B cell (primary cell): ENCODE data around the gene DSP. TPM values are rescaled to one million over a fixed set of nuclear protein-coding genes. Genes with fewer than 3 reads are reported as not detected.

Source experiments
- ATAC-seq: fragments of 200-7000 bp; cut with Tn5 transposase; one replicate; pipeline ENCODE4 v1.10.0; 2021; ENCODE audit warnings: low read depth, mild to moderate bottlenecking, moderate number of reproducible peaks, moderate library complexity
- CTCF ChIA-PET: fragments of 350-600 bp; sonication (Branson Sonifier 250); formaldehyde crosslinking; loops from one replicate; lab custom pipeline; 2021; ENCODE audit warnings: antibody characterized with exemption, inconsistent platforms; lab: Charles Lee
- POLR2A ChIA-PET: fragments of 350-600 bp; sonication (Branson Sonifier 250); formaldehyde crosslinking; loops from one replicate; lab custom pipeline; 2021; ENCODE audit warnings: antibody characterized with exemption; lab: Charles Lee
- DNase-seq: peaks from one replicate; pipeline ENCODE4 v3.0.0; 2013
- H2AFZ ChIP-seq: 2 replicates; pipeline ENCODE4 v1.6.1; 2012; ENCODE audit warnings: mild to moderate bottlenecking, low read depth, low read length; ENCODE audit not compliant: insufficient read depth, poor library complexity, severe bottlenecking
- H3K27ac ChIP-seq, 2 donors: 1 replicate in 1 of 2; 2 replicates in 1 of 2; pipeline ENCODE4 v1.5.1; 2012 to 2013; ENCODE audit warnings: low read length in 2 of 2, mild to moderate bottlenecking in 2 of 2, moderate library complexity in 1 of 2
- H3K27me3 ChIP-seq, 4 experiments: fragments of 200-600 bp in 1 of 4; sonication (generic) in 1 of 4; replicated peaks in 1 of 4; 1 replicate in 2 of 4; 2 replicates in 2 of 4; pipeline versions ENCODE4 v1.6.1 to v1.7.0; 2013 to 2016; ENCODE audit warnings: low read length in 3 of 4, mild to moderate bottlenecking in 2 of 4, mixed read lengths in 1 of 4, moderate library complexity in 1 of 4; ENCODE audit not compliant: insufficient read depth in 4 of 4, control insufficient read depth in 3 of 4; ENCODE audit errors: control extremely low read depth in 1 of 4
- H3K36me3 ChIP-seq, 2 experiments: replicated peaks in 1 of 2; 1 replicate in 1 of 2; 2 replicates in 1 of 2; pipeline versions ENCODE4 v1.6.1 to v1.7.1; 2013; ENCODE audit warnings: low read length in 1 of 2; ENCODE audit not compliant: insufficient read depth in 2 of 2, control insufficient read depth in 1 of 2; ENCODE audit errors: control extremely low read depth in 1 of 2, extremely low read depth in 1 of 2
- H3K4me1 ChIP-seq, 2 donors: fragments of 200-600 bp in 1 of 2; sonication (generic) in 1 of 2; 1 replicate in 1 of 2; 2 replicates in 1 of 2; pipeline versions ENCODE4 v1.5.1 to v1.6.1; 2013 to 2017; ENCODE audit warnings: low read length in 2 of 2; ENCODE audit not compliant: control insufficient read depth in 2 of 2, insufficient read depth in 2 of 2
- H3K4me2 ChIP-seq: replicated peaks from 2 replicates; pipeline ENCODE3; 2012; ENCODE audit warnings: mild to moderate bottlenecking, low read depth, low read length; ENCODE audit not compliant: poor library complexity, severe bottlenecking
- H3K4me3 ChIP-seq, 5 experiments: fragments of 200-600 bp in 1 of 5; sonication (generic) in 1 of 5; 1 replicate in 3 of 5; 2 replicates in 2 of 5; pipeline versions ENCODE4 v1.5.1 to v1.7.0; 2011 to 2016; ENCODE audit warnings: low read length in 4 of 5, mild to moderate bottlenecking in 4 of 5, low read depth in 2 of 5, control low read depth in 1 of 5, moderate library complexity in 1 of 5; ENCODE audit not compliant: insufficient read depth in 1 of 5; ENCODE audit errors: control extremely low read depth in 1 of 5, extremely low read depth in 1 of 5
- H3K79me2 ChIP-seq: fragments of 200-600 bp; sonication (generic); one replicate; pipeline ENCODE4 v1.6.0; 2016; ENCODE audit warnings: low read length; ENCODE audit not compliant: control insufficient read depth, insufficient read depth
- H3K9ac ChIP-seq: fragments of 200-600 bp; sonication (generic); 2 replicates; pipeline ENCODE4 v1.6.1; 2017; ENCODE audit warnings: mild to moderate bottlenecking, low read length, moderate library complexity
- H3K9me3 ChIP-seq, 3 donors: one replicate each; pipeline versions ENCODE4 v1.6.1 to v1.7.1; 2013; ENCODE audit warnings: low read length in 2 of 3; ENCODE audit not compliant: control insufficient read depth in 2 of 3, insufficient read depth in 1 of 3; ENCODE audit errors: control extremely low read depth in 1 of 3
- H4K20me1 ChIP-seq: 2 replicates; pipeline ENCODE4 v1.6.0; 2012; ENCODE audit warnings: mild to moderate bottlenecking, low read length; ENCODE audit not compliant: insufficient read depth, control insufficient read depth, poor library complexity, severe bottlenecking
- H3K27ac Mint-ChIP-seq: one replicate; pipeline ENCODE4 v1.8.0; 2021; ENCODE audit warnings: mixed read lengths
- H3K27me3 Mint-ChIP-seq: one replicate; pipeline ENCODE4 v1.8.0; 2021; ENCODE audit warnings: mixed read lengths
- H3K4me1 Mint-ChIP-seq: one replicate; pipeline ENCODE4 v1.8.0; 2021; ENCODE audit warnings: mixed read lengths
- H3K4me3 Mint-ChIP-seq: one replicate; pipeline ENCODE4 v1.8.0; 2021; ENCODE audit warnings: mixed read lengths
- H3K9me3 Mint-ChIP-seq: one replicate; pipeline ENCODE4 v1.8.0; 2022; ENCODE audit warnings: mixed read lengths; ENCODE audit not compliant: insufficient read depth
- CTCF ChIP-seq: fragments of 200-600 bp; IDR thresholded peaks from one replicate; pipeline ENCODE4 v1.8.0; 2022; ENCODE audit warnings: antibody characterized with exemption, mild to moderate bottlenecking
- EZH2 ChIP-seq: IDR thresholded peaks from 2 replicates; pipeline ENCODE4 v1.6.1; 2012; ENCODE audit warnings: borderline replicate concordance, low read depth, mild to moderate bottlenecking, moderate library complexity, low read length; ENCODE audit not compliant: insufficient read depth, poor library complexity, severe bottlenecking
- WGBS: methylation state at CpG from one replicate; pipeline ENCODE4 v1.1.5; 2013; ENCODE audit warnings: missing lambda C conversion rate; ENCODE audit not compliant: insufficient coverage; 5-methylcytosine and 5-hydroxymethylcytosine counted together
- intact Hi-C: fragments of 100-400 bp; cut with micrococcal nuclease; formaldehyde crosslinking; loops from one replicate; pipeline ENCODE4 v1.10.0; 2022
- polyA plus RNA-seq: library from polyadenylated mRNA; depleted of rRNA; stranded (reverse); fragments of >200 nt; gene quantifications from 2 replicates; pipeline ENCODE4 v1.2.3, GENCODE V29; 2012
- total RNA-seq, 2 donors: library from RNA; stranded (reverse); fragments of 120-200 nt in 1 of 2; gene quantifications; 1 replicate in 1 of 2; 2 replicates in 1 of 2; pipeline versions ENCODE4 v1.2.3 to v1.2.4, GENCODE V29; 2013 to 2022

DSP gene
- total and polyA plus RNA-seq, 2 donors (not counting 1 experiment from before 2014, with no cell fraction given), result not detected

- Histone ChIP-seq H3K27me3 (peaks cover 0 to 2% (median under 1%) of the 10 kb centered on the region in 4 experiments), H4K20me1 (peaks cover 13% of the 10 kb centered on the region), H3K27ac (no peak overlapping the region), H3K4me2 (no peak overlapping the region), H3K79me2 (peaks cover 41% of the 10 kb centered on the region), H3K4me3 (no peak overlapping the region), H2AFZ (no peak overlapping the region), H3K4me1 (peaks cover 21 to 27% of the 10 kb centered on the region in 2 donors), H3K36me3 (no peaks in the 10 kb centered on the region), H3K9me3 (no peaks in the 10 kb centered on the region), H3K9ac (no peak overlapping the region)
- POLR2A ChIA-PET, result no interaction called here
- intact Hi-C loops, result no loop called here
- Mint-ChIP-seq H3K9me3 (no peaks in the 10 kb centered on the region), H3K4me1 (peaks cover 30% of the 10 kb centered on the region), H3K27me3 (peaks cover 17% of the 10 kb centered on the region), H3K27ac (no peak overlapping the region), H3K4me3 (no peak overlapping the region)
- 90% methylated on average over 2 of the region's 3 CpGs for WGBS
- no peak for TF ChIP-seq CTCF
- no peak for TF ChIP-seq EZH2
- CTCF ChIA-PET, result interaction anchor here (3.2 to 3.4 kb wide), 2 partner anchors 24 to 312 kb away, joined by 9 to 16 read pairs; no protein-coding TSS in a partner anchor
- DNase-seq, result no peak
- ATAC-seq, result no peak
These were observed 46.2 kb downstream of the DSP start for GRCh38 chr6:7587631-7588100.

GRCh38 chr6:7588506-7588905, 47.0 kb downstream of the DSP start:
- ATAC-seq, result no peak
- H3K9ac ChIP-seq, result no peak overlapping the region
- no peak overlapping the region for H3K4me3 Mint-ChIP-seq
- H3K27me3 Mint-ChIP-seq, result peaks cover 10% of the 10 kb centered on the region
- no peaks in the 10 kb centered on the region for H3K9me3 Mint-ChIP-seq
- TF ChIP-seq EZH2, result no peak
- no peak for TF ChIP-seq CTCF
- no peak for DNase-seq
- peaks cover 41% of the 10 kb centered on the region for H3K79me2 ChIP-seq
- peaks cover 18% of the 10 kb centered on the region for H4K20me1 ChIP-seq
- no peaks in the 10 kb centered on the region for H3K36me3 ChIP-seq
- H2AFZ ChIP-seq, result peak overlapping the region; percentile 95
- H3K4me1 Mint-ChIP-seq, result peaks cover 35% of the 10 kb centered on the region
- no peaks in the 10 kb centered on the region for H3K27me3 ChIP-seq
- H3K4me3 ChIP-seq, result no peak overlapping the region
- H3K4me2 ChIP-seq, result no peak overlapping the region
- POLR2A ChIA-PET, result no interaction called here
- WGBS, result no CpG with 5 or more reads among the region's 4 CpGs
- intact Hi-C loops, result no loop called here
- CTCF ChIA-PET, result interaction anchor here (3.2 to 3.4 kb wide), 2 partner anchors 24 to 313 kb away, joined by 9 to 16 read pairs; no protein-coding TSS in a partner anchor
- H3K27ac ChIP-seq, result no peak overlapping the region
- peaks cover 21 to 27% of the 10 kb centered on the region in 2 donors for H3K4me1 ChIP-seq
- no peak overlapping the region for H3K27ac Mint-ChIP-seq
- H3K9me3 ChIP-seq, result no peaks in the 10 kb centered on the region
